ENCODE data around the gene ATP1B1. TPM values are rescaled to one million over a fixed set of nuclear protein-coding genes. Genes with fewer than 3 reads are reported as not detected.
"Not testable (repeated sequence)": the region's sequence is repeated elsewhere in the genome, so short reads cannot be mapped to it uniquely, and the experiment has no call there.

The ATP1B1 gene
- total RNA-seq, 1 donor from 2014 or later, result 72.3 TPM

- DNase-seq (ENCODE audit: extremely low read depth, low read depth, low spot score), result no peak
These were observed 32.6 kb downstream of the ATP1B1 start for GRCh38 chr1:169138866-169139670.

- DNase-seq (ENCODE audit: extremely low read depth, low read depth, low spot score), result no peak
These were observed 34.9 kb downstream of the ATP1B1 start for GRCh38 chr1:169141356-169141755.

- DNase-seq (ENCODE audit: extremely low read depth, low read depth, low spot score), result no peak
These were observed 35.6 kb downstream of the ATP1B1 start for GRCh38 chr1:169142129-169142528.

GRCh38 chr1:169143346-169143745 lies 36.9 kb downstream of the ATP1B1 start:
- no peak for DNase-seq (ENCODE audit: extremely low read depth, low read depth, low spot score)

GRCh38 chr1:169143984-169144383 lies 37.5 kb downstream of the ATP1B1 start:
- no peak for DNase-seq (ENCODE audit: extremely low read depth, low read depth, low spot score)

GRCh38 chr1:169144941-169145626 lies 38.6 kb downstream of the ATP1B1 start:
- no peak for DNase-seq (ENCODE audit: extremely low read depth, low read depth, low spot score)

- no peak for DNase-seq (ENCODE audit: extremely low read depth, low read depth, low spot score)
These were observed 40.2 kb downstream of the ATP1B1 start for GRCh38 chr1:169146576-169147214.

- DNase-seq (ENCODE audit: extremely low read depth, low read depth, low spot score), result no peak
These were observed 42.2 kb downstream of the ATP1B1 start for GRCh38 chr1:169148472-169149252.

- DNase-seq (ENCODE audit: extremely low read depth, low read depth, low spot score), result no peak
These were observed 43.2 kb downstream of the ATP1B1 start for GRCh38 chr1:169149555-169150286.

GRCh38 chr1:169150641-169151337 lies 44.3 kb downstream of the ATP1B1 start:
- DNase-seq (ENCODE audit: extremely low read depth, low read depth, low spot score), result no peak

- DNase-seq (ENCODE audit: extremely low read depth, low read depth, low spot score), result no peak
These were observed 44.9 kb downstream of the ATP1B1 start for GRCh38 chr1:169151338-169151837.

- DNase-seq (ENCODE audit: extremely low read depth, low read depth, low spot score), result no peak
These were observed 49.2 kb downstream of the ATP1B1 start for GRCh38 chr1:169155675-169156074.

GRCh38 chr1:169156580-169156979 lies 50.1 kb downstream of the ATP1B1 start:
- DNase-seq (ENCODE audit: extremely low read depth, low read depth, low spot score), result no peak

GRCh38 chr1:169160845-169161495 lies 54.5 kb downstream of the ATP1B1 start:
- no peak for DNase-seq (ENCODE audit: extremely low read depth, low read depth, low spot score)

- DNase-seq (ENCODE audit: extremely low read depth, low read depth, low spot score), result no peak
These were observed 55.2 kb downstream of the ATP1B1 start for GRCh38 chr1:169161496-169162194.

- no peak for DNase-seq (ENCODE audit: extremely low read depth, low read depth, low spot score)
These were observed 56.6 kb downstream of the ATP1B1 start for GRCh38 chr1:169163059-169163458.

GRCh38 chr1:169175461-169175860 lies 69.0 kb downstream of the ATP1B1 start:
- no peak for DNase-seq (ENCODE audit: extremely low read depth, low read depth, low spot score)

GRCh38 chr1:169179431-169179830 lies 72.9 kb downstream of the ATP1B1 start:
- DNase-seq (ENCODE audit: extremely low read depth, low read depth, low spot score), result not testable (repeated sequence)

Data from glomerular endothelial cell (primary cell).